ENCODE data around the gene GNB2.
A peak's percentile ranks its signal among the peaks of the same experiment; 100 is the strongest.
"Not testable (repeated sequence)": the region's sequence is repeated elsewhere in the genome, so short reads cannot be mapped to it uniquely, and the experiment has no call there.

The GNB2 gene

GRCh38 chr7:100694098-100694745 lies 20.7 kb downstream of the GNB2 start, which contains the start of gene GIGYF1:
Gene GIGYF1 (minus strand): TSS chr7:100694250. CDS start chr7:100688238, 6,012 bp downstream.
- DNase-seq (ENCODE audit: low read depth in 2 of 2): peak; percentile 57 to 67

GRCh38 chr7:100696123-100696521 lies 22.6 kb downstream of the GNB2 start:
- no peak for DNase-seq (ENCODE audit: low read depth in 2 of 2)

GRCh38 chr7:100699018-100699417 lies 25.5 kb downstream of the GNB2 start:
- no peak for DNase-seq (ENCODE audit: low read depth in 2 of 2)

GRCh38 chr7:100701089-100701488 lies 27.5 kb downstream of the GNB2 start:
- not testable (repeated sequence) for DNase-seq (ENCODE audit: low read depth in 2 of 2)

GRCh38 chr7:100705320-100705752 lies 31.8 kb downstream of the GNB2 start:
- peak; percentile 70 to 77 for DNase-seq (ENCODE audit: low read depth in 2 of 2)

- peak; percentile 98 to 99 for DNase-seq (ENCODE audit: low read depth in 2 of 2)
Observed at GRCh38 chr7:100705753-100706671, 32.5 kb downstream of the GNB2 start, which contains the start of gene POP7. Gene POP7 (plus strand): TSS chr7:100706121. CDS start chr7:100706831, 710 bp downstream.

GRCh38 chr7:100706672-100707311 lies 33.3 kb downstream of the GNB2 start:
- no peak for DNase-seq (ENCODE audit: low read depth in 2 of 2)

- DNase-seq (ENCODE audit: low read depth in 2 of 2): no peak
Observed at GRCh38 chr7:100708395-100708794, 34.9 kb downstream of the GNB2 start.

GRCh38 chr7:100710452-100710851 lies 36.9 kb downstream of the GNB2 start:
- DNase-seq (ENCODE audit: low read depth in 2 of 2): no peak

GRCh38 chr7:100711369-100711768 lies 37.8 kb downstream of the GNB2 start:
- no peak for DNase-seq (ENCODE audit: low read depth in 2 of 2)

- no peak for DNase-seq (ENCODE audit: low read depth in 2 of 2)
Observed at GRCh38 chr7:100714725-100715124, 41.2 kb downstream of the GNB2 start.

GRCh38 chr7:100717073-100717472 lies 43.5 kb downstream of the GNB2 start:
- not testable (repeated sequence) for DNase-seq (ENCODE audit: low read depth in 2 of 2)

- no peak for DNase-seq (ENCODE audit: low read depth in 2 of 2)
Observed at GRCh38 chr7:100719523-100720278, 46.2 kb downstream of the GNB2 start.

- DNase-seq (ENCODE audit: low read depth in 2 of 2): no peak
Observed at GRCh38 chr7:100720279-100720670, 46.7 kb downstream of the GNB2 start, which contains the start of gene EPO. Gene EPO (plus strand): TSS chr7:100720468. CDS start chr7:100720981, 513 bp downstream.

GRCh38 chr7:100720671-100721504 lies 47.3 kb downstream of the GNB2 start:
- DNase-seq (ENCODE audit: low read depth in 2 of 2): no peak

GRCh38 chr7:100721505-100721812 lies 47.9 kb downstream of the GNB2 start:
- DNase-seq (ENCODE audit: low read depth in 2 of 2): no peak

- no peak for DNase-seq (ENCODE audit: low read depth in 2 of 2)
Observed at GRCh38 chr7:100722480-100723212, 49.1 kb downstream of the GNB2 start.

GRCh38 chr7:100723732-100724275 lies 50.3 kb downstream of the GNB2 start:
- no peak for DNase-seq (ENCODE audit: low read depth in 2 of 2)

- DNase-seq (ENCODE audit: low read depth in 2 of 2): not testable (repeated sequence)
Observed at GRCh38 chr7:100724364-100724763, 50.8 kb downstream of the GNB2 start.

Measured in stimulated activated CD4-positive, alpha-beta T cell treated with anti-CD3 and anti-CD28 coated beads, Interleukin-1b, Interleukin-23, amount 100 ng/mL, for 4 hours (primary cell).